HG02981 (cell line): ENCODE data around the gene DTX4.
A peak's percentile ranks its signal among the peaks of the same experiment; 100 is the strongest.
"Not testable (repeated sequence)": the region's sequence is repeated elsewhere in the genome, so short reads cannot be mapped to it uniquely, and the experiment has no call there.

Experiments
- ATAC-seq: cut with Tn5 transposase; IDR thresholded peaks from one replicate; pipeline ENCODE4 v1.9.1; 2021; ENCODE audit warnings: mild to moderate bottlenecking, moderate library complexity; ENCODE audit not compliant: unreplicated experiment

The DTX4 gene

GRCh38 chr11:59171508-59172322 is at the start of gene DTX4:
TSS of gene DTX4 (plus strand) at chr11:59172132. CDS start at chr11:59172596, 464 bp downstream.
- peak; percentile 73 for ATAC-seq

DNA sequence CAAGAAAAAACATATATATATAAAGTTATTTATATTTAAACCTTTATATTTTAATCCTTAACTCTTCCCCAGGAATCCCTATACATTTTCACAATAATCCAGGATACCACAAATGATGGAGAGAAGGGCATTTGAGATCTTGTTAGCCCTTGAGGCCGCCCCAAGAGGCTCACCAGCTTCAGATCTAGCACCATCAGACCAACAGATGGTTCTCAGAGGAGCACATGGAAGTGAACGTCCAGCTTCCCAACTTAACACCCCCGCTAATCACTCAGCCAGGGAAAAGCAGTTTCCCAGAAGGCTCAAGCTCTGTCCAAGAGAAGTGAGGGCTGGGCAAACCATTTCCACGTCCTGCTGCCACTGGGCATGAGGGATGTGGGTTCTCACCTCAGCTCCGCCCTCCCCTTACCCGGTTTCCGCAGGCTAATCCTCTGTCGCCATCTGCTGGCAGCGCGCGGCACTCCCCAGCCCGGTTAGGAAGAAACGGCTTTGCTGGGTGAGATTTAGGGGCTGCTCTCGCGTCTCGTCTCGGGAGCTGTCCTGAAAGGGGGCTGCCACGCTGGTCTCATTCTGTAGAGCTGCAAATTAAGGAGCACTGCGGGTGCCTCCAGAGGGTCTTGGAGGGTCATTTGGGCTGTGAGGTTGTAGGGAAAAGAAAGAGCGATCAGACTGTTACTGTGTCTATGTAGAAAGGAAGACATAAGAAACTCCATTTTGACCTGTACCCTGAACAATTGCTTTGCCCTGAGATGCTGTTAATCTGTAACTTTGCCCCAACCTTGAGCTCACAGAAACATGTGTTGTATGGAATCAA is 36.1 kb upstream of the DTX4 start:
- ATAC-seq = peak; percentile 96

GRCh38 chr11:59136551-59136950 is 35.4 kb upstream of the DTX4 start:
- ATAC-seq = not testable (repeated sequence)

GRCh38 chr11:59137190-59137589 is 34.7 kb upstream of the DTX4 start:
- no peak for ATAC-seq

DNA sequence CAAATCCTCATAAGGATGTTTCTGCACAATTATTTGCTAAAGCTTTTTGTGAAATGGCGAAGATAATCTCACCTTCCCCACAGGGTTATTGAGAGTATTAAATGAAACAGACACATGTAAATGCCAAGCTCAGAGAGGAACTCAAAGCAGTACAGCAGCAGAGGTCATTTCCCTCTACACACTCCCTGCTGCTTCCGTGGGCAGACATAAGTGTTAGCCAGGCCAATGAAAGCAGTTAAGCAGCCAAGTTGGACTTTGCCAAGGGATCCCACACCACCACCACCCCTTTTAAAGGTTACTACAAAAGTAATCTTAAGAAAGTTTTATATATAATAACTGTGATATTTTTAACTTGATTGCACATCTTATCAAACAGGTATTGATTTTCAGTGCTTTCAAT is 33.3 kb upstream of the DTX4 start:
- ATAC-seq = no peak

- no peak for ATAC-seq
Observed at GRCh38 chr11:59141191-59141590, 30.7 kb upstream of the DTX4 start.

GRCh38 chr11:59141673-59142460 is 30.1 kb upstream of the DTX4 start:
- ATAC-seq = no peak

DNA sequence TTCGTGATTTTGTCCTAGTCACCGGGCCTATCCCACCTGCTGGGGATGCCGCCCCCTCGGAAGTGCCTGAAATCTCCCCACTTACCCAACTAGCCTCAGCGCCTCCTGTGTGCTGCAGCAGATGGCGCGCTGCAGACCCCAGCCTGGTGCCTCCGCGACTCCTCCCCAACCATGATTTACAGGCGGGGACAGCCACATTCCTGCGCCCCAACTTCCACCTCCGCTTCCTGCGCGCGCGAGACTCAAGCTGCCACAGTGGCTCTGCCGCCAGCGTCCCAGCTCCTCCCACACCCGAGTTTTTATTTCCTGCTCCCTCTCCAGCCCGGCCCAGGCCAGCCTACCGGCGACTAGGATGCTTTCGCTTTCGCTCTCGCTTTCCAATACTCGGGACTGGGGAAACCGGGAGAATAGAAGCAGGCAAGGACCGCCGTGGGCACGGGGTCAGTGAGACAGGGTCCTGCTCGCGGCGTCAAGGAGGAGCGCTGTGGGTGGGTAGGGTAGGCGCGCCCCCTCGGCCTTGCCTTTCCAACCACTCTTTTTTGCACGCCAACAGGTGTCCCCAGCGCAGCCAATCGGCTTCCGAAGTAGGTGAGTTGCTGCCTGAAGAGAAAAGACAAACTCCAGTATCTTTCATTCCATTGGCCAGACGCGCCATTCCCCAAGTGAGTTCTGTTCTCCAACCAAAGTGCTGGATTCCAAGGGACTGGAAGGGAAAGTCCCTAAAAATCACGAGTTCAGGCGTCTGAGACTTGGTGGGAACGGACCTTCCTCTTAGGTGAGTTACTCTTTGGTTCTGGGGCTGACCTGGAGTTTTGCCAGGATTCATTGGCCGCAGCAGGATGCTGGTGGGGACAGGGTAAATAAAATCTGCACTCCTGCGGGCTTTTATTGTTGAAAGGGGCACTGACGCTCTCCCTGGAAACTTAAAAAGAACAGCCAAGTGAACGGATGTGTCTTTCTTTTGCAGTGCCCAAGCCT is 29.1 kb upstream of the DTX4 start, which contains the start of gene FAM111A:
TSS of gene FAM111A (plus strand) at position 327 of the 978 bp plus-strand sequence. CDS start 6,017 bp downstream, outside the sequence.
- ATAC-seq = peak; percentile 65

DNA sequence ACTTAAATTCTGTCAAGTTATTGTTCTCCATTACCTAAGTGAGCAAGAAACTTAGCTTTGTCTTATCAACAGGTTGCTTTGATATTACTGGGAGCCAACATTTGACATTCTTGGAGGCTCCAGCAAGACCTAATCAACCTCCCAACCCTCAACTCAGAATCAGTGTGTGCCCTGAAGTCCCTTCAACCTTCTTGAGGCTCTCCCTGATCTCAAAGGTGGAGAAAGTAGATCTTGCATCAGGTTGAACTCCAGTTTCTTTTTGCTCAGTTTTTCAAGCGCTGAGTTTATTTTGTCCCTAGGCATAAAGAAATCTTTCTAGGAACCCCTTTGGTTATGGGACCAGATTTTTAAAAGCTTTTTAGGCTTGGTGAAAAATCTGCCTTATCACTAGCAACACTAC is 27.8 kb upstream of the DTX4 start:
- no peak for ATAC-seq

GRCh38 chr11:59144579-59145345 is 27.2 kb upstream of the DTX4 start:
- ATAC-seq = peak; percentile 56

DNA sequence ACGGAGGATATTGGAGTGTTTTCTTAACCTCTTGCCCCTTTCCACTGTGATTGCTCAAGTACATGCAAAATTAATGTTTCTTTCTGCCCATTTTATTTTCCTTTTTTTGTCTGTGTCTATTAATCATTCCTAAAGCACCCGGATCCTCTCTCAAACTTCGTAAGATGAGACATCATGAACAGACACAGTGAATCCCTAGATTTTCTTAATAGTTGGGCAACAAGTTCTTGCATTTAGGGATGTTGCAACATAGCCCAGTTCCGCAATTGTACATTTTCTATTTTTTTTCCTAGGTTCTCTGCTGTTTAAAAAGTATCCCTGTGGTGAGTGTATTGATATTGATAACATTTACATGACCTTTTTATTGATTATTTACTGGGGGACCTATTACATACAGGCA is 26.4 kb upstream of the DTX4 start:
- no peak for ATAC-seq

DNA sequence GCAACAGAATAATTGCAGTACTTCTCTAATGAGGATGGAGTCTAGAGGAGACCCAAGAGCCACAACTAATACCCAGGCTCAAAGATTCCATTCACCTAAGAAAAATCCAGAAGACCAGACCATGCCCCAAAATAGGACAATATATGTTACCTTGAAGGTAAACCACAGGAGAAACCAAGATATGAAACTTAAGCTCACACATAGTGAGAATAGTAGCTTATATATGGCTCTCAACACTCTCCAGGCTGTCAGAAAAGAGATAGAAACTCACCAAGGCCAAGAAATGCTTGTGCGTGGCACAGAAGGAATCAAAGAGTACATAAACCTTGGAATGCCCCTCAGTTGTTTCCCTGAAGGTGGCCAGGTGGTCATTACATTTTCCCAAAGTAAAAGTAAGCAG is 20.2 kb upstream of the DTX4 start:
- ATAC-seq = peak; percentile 61

- peak; percentile 76 for ATAC-seq
Observed at GRCh38 chr11:59152312-59152951, 19.5 kb upstream of the DTX4 start.

DNA sequence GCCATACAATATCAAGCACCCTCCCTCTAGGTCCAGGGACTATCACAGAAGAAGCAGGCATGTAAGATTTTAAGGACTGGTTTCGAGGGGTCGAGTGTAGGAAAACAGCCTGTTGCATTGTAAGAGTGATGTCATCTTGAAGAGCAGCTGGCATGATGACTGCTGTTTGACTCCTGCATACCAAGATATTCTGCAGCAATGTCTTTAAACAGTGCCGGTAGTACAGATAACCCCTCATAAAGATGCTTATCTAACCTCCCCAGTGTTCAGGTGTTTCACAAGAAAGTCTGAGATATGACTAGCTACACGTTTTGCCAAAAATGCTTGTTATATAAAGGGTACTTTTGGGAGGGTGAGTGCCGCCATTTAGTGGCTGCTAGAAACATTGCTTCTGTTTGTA is 17.3 kb upstream of the DTX4 start:
- no peak for ATAC-seq

GRCh38 chr11:59157433-59157832 is 14.5 kb upstream of the DTX4 start:
- no peak for ATAC-seq

DNA sequence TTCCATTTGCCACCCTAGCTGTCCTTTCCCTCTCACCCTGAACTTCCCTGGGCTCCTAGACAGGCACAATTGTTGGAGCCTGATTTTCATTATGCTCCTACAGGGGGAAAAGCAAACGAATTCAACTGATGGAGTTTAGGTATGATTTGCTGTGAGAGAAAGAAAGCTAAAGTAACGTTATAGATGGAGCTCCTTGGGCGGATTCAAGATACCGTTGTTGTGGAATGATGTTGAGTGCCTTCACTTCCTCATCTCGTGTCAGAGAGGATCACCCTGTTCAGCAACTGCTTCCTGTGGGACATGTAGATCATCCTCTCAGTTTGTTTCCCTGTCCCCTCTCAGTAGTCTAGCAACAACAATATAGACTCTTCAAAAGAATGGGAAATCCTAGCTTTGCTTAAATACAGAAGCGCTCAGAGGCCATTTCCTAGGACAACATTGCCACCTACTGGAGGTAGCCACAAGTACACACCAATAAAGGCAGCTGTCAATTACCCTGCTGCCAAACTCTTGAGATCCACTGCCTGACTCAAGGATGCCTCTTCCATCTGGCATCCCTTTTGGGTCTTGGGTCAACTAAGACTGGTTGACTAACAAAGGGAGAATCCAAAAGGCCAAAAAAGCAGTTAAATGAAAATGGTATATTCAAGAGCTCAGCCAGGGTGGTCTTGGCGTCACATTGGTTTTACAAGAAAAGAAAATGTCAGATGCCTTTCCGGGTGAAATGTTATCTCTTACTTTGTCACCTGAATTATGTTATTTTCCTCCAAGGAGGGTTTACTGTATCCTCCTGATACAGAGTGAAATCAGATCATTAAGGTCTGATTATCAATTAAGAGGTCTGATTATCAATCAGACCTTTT is 13.5 kb upstream of the DTX4 start:
- peak; percentile 95 for ATAC-seq

DNA sequence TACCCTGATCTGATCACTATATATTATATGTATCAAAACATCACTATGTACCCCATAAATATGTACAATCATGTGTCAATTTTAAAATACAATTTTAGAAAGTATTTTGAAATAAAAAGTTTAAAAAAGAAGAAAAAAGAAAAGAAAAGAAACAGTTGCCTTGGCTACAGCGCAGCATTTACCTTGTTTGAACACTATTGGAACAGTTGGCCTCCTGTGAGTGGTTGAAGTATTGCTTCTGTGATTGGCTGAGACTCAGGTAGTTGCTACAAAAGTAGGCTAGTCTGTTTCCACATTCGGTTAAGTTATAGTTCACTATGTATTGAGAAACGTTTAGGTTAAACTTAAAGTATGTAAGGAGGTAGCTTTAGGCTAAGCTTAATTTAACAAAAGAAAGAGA is 7.9 kb upstream of the DTX4 start:
- ATAC-seq = no peak
